GM21515 (cell line): ENCODE data around the gene SNX19.

Source experiments
- ATAC-seq: cut with Tn5 transposase; IDR thresholded peaks from one replicate; pipeline ENCODE4 v1.9.1; 2021; ENCODE audit not compliant: unreplicated experiment

SNX19 gene

GRCh38 chr11:130847517-130847916 is 68.8 kb downstream of the SNX19 start:
- ATAC-seq = no peak

- no peak for ATAC-seq
These were observed 69.7 kb downstream of the SNX19 start for GRCh38 chr11:130846606-130847005.

DNA sequence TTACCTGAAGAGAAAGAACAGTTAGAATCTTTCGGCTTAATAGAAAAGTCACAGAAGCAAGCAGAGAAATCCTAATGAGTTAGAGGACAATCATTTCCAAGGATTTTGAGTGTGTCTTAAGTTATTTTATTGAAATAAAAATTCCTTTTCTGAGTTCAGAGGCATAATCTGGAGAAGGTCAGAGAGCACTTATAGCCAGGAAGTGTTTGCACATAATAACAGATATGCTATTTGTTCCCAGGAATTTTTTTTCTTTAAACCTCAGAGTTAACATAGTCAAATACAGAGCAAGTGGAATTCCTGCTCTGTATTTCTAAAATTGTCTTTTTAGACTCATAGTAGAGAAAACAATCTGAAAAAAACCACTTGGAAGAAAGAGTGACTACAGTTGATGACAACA is 74.3 kb downstream of the SNX19 start:
- ATAC-seq = no peak

- ATAC-seq = no peak
These were observed 75.6 kb downstream of the SNX19 start for GRCh38 chr11:130840679-130841078.

- no peak for ATAC-seq
These were observed 76.2 kb downstream of the SNX19 start for GRCh38 chr11:130839981-130840666.

- no peak for ATAC-seq
These were observed 79.1 kb downstream of the SNX19 start for GRCh38 chr11:130837194-130837593.

DNA sequence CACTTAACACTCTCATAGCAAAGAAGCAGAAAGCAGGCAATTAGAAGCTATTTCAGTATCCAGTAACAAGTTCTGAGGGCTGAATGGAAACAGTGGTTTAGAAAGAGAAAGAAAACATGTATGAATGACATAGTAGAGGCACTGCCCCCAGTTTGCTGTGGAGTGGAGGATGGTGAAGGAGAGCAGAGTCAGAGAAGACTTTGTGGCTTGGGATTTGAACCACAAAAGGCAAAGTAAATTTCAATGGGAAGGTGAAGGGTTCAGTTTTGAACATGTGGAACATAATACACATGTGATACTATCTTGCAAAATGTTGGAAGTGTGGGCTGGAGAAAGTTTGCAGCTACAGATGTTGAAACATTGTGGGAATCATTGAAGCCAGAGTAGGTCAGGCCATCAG is 81.4 kb downstream of the SNX19 start:
- ATAC-seq = no peak

DNA sequence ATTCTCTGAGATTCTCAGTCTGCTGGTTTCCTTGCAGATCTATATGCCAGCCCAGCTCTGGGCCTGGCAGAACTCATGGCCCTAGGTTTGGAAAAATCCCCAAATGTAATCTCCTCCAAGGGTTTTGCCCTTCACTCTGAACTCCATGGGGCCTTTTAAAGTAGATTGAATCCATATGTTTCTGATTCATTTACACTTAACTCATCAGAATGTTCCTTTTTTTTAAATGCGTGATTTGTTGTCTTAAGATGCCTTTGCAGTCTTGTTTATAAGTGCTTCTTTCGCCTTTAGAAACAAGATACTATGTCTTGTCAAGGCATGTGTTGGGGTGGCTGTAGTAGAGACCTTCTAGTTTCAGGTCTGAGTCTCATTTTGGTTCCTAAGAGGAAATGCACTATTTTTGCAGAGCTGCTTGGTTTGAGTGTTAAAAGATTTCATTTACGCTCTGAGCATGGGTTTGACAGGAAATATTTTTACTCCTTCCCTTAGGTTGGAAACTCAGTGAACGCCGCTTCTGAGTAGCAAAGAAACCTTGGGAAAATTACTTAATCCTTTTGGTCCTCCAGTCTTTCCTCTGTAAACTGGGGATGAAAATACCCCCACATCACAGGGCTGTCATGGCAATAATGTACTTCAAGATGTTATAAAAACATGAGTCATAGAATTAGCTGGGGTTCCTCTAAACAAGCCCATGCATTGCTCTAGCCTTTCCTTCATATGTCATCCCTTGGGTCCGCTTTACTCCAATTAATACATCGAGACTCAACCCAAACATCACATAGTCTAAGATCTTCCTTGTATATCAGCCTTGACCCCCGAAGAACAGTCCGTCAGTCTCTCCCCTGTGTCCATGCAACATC is 83.5 kb downstream of the SNX19 start:
- ATAC-seq = no peak

DNA sequence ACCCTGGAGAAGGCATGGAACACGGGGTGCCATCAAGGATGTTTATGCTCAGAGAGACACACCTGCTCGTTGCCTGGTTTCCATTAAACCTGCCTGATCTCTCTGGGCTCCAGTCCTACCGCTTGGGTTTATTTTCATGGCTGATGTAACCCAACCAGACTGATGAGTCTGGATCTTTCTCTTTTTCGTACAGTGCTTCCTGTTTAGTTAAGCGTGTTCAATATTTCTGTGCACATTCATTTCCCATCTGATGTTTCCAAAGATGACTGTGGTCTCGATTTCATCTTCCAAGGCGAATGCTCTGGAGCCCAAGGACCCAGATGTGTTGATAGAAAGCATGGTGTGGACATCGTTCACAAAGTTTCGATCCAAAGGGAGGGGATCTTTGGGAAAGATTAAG is 84.3 kb downstream of the SNX19 start:
- ATAC-seq = no peak

DNA sequence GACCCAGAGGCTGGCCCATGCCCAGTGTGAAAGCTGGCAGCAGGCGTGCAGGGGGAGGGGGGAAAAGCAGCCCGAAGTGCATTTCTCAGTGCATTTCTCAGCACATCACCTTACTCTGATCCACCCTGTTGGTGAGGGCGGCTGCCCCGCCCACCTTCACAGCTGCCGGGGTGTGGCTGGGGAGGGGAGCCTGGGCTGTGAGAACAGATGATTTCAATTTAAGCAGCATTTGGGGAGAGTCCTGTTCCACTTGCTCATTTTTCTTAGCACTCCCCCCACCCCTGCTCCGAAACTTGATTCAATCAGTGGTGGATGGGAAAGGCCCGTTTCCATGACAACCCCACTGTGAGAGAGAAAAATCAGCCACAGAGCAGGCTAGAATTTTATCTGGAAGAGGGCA is 84.8 kb downstream of the SNX19 start:
- ATAC-seq = no peak

- ATAC-seq = no peak
These were observed 85.7 kb downstream of the SNX19 start for GRCh38 chr11:130830566-130830965.

GRCh38 chr11:130829920-130830511 is 86.3 kb downstream of the SNX19 start:
- no peak for ATAC-seq

DNA sequence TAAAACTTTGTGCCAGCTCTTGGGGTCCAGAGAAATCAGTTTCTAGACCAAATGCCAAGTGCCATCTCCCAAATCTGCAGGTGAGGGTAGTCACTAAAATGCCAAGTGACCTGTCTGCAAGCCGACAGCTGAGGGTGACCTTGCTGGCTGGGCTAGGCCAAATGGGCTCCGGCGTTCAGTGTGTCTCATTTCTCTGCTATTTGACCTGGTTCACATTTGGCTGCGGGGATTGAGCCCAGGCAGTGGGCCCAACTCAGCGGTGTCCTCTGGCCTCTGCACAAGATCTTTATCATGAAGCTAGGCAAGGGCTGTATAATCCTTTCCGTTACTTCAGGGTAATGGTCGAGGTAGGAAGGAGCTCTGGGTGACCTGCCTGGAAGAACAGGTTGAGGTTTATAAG is 87.5 kb downstream of the SNX19 start:
- ATAC-seq = no peak

DNA sequence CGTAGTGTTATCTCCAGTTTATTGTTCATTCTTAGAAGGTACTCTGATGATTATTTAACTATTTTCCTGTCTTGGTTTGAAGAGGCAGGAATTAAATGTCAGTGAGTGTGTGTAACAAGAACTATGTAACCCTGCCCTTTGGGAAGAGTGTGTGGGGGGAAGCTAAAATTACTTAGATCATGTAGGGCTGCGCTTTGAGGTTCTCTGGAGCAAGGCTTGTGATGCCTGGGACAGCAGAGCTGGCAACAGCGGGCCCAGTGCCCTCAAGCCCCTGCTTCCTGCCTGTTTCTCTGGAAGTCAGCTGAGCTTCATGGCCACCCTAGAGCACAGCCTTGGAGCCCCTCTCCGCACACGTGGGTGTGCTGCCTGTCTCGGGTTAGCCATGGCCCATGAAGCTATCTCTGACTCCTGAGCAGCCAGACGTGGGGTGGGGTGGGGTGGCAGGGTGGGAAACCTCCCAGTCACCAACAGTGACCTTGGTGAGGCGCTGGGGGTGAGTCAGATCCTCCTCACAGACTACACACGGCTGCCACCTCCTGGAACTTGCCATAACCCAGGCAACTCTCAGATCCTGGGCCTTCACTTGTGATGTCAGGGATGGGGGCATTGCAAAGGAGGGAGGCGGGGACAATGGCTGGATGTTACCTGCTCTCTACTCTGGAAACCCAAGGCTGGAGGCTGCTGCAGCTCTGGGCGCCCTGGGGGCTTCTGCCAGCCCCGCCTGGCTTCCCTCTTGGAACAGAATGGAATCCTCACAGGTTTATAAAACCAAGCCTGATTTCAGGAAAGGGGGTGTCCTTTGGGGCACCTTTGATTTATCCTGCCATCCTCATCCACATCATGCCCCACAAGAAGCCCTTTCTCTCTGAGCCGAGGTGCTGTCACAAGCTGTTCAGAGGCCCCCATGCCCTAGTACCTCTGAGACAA is 88.6 kb downstream of the SNX19 start:
- ATAC-seq = no peak

- ATAC-seq = no peak
These were observed 89.7 kb downstream of the SNX19 start for GRCh38 chr11:130826572-130826971.

DNA sequence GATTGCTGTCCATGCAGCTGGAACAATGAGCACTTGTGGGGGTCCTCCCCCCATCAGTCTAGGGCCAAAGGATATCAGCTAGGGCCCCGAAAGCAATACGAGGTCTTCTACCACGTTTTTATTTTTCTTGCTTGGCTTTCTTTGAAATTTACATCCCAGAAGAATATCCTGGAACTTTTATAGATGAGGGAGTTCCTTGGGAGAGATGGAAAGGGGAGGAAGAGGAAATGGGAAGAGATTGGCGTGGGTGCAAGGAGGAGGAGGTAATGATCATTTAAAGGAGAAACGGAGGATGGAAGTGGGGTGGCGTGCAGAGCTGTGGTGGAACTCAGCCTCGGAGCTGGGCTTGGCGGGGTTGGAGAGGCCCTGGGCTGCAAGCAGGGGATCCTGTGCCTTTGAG is 90.3 kb downstream of the SNX19 start:
- ATAC-seq = no peak

DNA sequence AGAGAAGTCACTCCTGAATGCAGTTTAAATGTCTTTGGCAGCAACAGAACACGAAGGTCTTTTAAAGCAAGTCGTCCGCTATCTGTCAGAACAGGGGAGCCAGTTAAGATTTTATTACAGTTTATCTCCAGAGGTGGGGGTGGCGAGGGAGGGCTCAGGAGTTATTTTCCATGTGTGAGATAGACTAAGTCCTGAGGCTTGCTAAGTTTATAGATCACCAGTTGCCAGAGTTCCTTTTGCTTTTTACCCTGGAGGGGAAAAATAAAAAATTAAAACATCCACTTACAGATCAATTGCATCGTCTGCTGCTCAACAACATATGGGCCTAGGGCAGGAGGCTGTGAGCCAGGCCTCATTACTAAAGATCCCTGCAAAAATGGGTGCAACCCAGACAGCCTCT is 90.7 kb downstream of the SNX19 start:
- no peak for ATAC-seq
